Measurements from ENCODE around the gene PSKH1.

- TF ChIP-seq, protein P1, sequence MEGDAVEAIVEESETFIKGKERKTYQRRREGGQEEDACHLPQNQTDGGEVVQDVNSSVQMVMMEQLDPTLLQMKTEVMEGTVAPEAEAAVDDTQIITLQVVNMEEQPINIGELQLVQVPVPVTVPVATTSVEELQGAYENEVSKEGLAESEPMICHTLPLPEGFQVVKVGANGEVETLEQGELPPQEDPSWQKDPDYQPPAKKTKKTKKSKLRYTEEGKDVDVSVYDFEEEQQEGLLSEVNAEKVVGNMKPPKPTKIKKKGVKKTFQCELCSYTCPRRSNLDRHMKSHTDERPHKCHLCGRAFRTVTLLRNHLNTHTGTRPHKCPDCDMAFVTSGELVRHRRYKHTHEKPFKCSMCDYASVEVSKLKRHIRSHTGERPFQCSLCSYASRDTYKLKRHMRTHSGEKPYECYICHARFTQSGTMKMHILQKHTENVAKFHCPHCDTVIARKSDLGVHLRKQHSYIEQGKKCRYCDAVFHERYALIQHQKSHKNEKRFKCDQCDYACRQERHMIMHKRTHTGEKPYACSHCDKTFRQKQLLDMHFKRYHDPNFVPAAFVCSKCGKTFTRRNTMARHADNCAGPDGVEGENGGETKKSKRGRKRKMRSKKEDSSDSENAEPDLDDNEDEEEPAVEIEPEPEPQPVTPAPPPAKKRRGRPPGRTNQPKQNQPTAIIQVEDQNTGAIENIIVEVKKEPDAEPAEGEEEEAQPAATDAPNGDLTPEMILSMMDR (tag by site-specific recombination; IDR thresholded peaks at IDR 0.05), result no peak
- TF ChIP-seq TCF7L2 (IDR thresholded peaks at IDR 0.05; ENCODE audit: borderline replicate concordance, low read depth, low read length), result no peak
- TF ChIP-seq, protein P2, sequence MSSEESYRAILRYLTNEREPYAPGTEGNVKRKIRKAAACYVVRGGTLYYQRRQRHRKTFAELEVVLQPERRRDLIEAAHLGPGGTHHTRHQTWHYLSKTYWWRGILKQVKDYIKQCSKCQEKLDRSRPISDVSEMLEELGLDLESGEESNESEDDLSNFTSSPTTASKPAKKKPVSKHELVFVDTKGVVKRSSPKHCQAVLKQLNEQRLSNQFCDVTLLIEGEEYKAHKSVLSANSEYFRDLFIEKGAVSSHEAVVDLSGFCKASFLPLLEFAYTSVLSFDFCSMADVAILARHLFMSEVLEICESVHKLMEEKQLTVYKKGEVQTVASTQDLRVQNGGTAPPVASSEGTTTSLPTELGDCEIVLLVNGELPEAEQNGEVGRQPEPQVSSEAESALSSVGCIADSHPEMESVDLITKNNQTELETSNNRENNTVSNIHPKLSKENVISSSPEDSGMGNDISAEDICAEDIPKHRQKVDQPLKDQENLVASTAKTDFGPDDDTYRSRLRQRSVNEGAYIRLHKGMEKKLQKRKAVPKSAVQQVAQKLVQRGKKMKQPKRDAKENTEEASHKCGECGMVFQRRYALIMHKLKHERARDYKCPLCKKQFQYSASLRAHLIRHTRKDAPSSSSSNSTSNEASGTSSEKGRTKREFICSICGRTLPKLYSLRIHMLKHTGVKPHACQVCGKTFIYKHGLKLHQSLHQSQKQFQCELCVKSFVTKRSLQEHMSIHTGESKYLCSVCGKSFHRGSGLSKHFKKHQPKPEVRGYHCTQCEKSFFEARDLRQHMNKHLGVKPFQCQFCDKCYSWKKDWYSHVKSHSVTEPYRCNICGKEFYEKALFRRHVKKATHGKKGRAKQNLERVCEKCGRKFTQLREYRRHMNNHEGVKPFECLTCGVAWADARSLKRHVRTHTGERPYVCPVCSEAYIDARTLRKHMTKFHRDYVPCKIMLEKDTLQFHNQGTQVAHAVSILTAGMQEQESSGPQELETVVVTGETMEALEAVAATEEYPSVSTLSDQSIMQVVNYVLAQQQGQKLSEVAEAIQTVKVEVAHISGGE (tag by site-specific recombination; conservative IDR thresholded peaks at IDR 0.05; ENCODE audit: low read depth), result no peak
These were observed 30.5 kb downstream of the PSKH1 start for GRCh38 chr16:67923414-67924116.
